Chondrocyte (in vitro differentiated cells): Measurements from ENCODE around the gene ADIPOR2. TPM values are rescaled to one million over a fixed set of nuclear protein-coding genes. Genes with fewer than 3 reads are reported as not detected.
A peak's percentile ranks its signal among the peaks of the same experiment; 100 is the strongest.

ENCODE experiments used
- DNase-seq: peaks from one replicate; pipeline ENCODE4 v3.0.0; 2021; ENCODE audit warnings: mixed read lengths, low spot score
- H3K27ac Mint-ChIP-seq: one replicate; pipeline ENCODE4 v1.8.0; 2021; ENCODE audit warnings: mild to moderate bottlenecking, moderate library complexity, mixed read lengths; ENCODE audit not compliant: unreplicated experiment
- H3K27me3 Mint-ChIP-seq: 2 replicates; pipeline ENCODE4 v1.8.0; 2021; ENCODE audit warnings: low read depth, mixed read lengths
- H3K36me3 Mint-ChIP-seq: 2 replicates; pipeline ENCODE4 v1.8.0; 2021; ENCODE audit warnings: low read depth, mixed read lengths
- H3K4me1 Mint-ChIP-seq: 2 replicates; pipeline ENCODE4 v1.8.0; 2021; ENCODE audit warnings: low read depth, mild to moderate bottlenecking, mixed read lengths
- H3K4me3 Mint-ChIP-seq: one replicate; pipeline ENCODE4 v1.8.0; 2021; ENCODE audit warnings: mild to moderate bottlenecking, moderate library complexity, mixed read lengths; ENCODE audit not compliant: unreplicated experiment
- H3K9me3 Mint-ChIP-seq: 2 replicates; pipeline ENCODE4 v1.8.0; 2021; ENCODE audit warnings: low read depth, mixed read lengths
- total RNA-seq: library from RNA; stranded (reverse); gene quantifications from 3 replicates; pipeline ENCODE4 v1.2.1, GENCODE V29; 2021
- TF ChIP-seq, protein P1 (sequence below): fragments of 200-600 bp; sonication (generic); IDR thresholded peaks from 2 replicates; pipeline ENCODE4 v1.5.0; 2021; ENCODE audit warnings: antibody characterized with exemption, mild to moderate bottlenecking, moderate library complexity

The ADIPOR2 gene
- total RNA-seq, 1 donor from 2014 or later: 35.6 TPM

DNA sequence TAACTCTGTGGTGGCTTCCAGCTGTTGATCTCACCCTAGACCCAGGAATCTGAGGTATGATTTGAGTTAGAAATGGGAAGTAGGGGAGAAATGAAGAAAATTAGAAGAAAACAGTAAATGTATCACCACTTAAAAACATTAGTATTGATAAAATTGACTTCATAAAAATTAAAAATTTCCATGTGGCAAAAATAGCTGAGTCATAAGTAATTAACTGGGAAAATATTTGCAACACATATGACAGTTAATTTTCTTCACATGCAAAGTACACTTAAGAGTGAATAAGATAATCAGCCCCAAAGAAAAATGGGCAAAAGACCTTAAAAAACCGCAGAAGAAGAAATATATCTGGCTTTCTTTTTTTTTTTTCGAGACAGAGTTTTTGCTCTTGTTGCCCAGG lies 25.5 kb upstream of the ADIPOR2 start:
- no peaks in the 10 kb centered on the region for H3K27me3 Mint-ChIP-seq
- H3K27ac Mint-ChIP-seq: no peak overlapping the region
- H3K4me1 Mint-ChIP-seq: peaks cover 38% of the 10 kb centered on the region
- DNase-seq: no peak
- no peaks in the 10 kb centered on the region for H3K36me3 Mint-ChIP-seq
- H3K4me3 Mint-ChIP-seq: no peak overlapping the region
- no peaks in the 10 kb centered on the region for H3K9me3 Mint-ChIP-seq
- TF ChIP-seq, protein P1, sequence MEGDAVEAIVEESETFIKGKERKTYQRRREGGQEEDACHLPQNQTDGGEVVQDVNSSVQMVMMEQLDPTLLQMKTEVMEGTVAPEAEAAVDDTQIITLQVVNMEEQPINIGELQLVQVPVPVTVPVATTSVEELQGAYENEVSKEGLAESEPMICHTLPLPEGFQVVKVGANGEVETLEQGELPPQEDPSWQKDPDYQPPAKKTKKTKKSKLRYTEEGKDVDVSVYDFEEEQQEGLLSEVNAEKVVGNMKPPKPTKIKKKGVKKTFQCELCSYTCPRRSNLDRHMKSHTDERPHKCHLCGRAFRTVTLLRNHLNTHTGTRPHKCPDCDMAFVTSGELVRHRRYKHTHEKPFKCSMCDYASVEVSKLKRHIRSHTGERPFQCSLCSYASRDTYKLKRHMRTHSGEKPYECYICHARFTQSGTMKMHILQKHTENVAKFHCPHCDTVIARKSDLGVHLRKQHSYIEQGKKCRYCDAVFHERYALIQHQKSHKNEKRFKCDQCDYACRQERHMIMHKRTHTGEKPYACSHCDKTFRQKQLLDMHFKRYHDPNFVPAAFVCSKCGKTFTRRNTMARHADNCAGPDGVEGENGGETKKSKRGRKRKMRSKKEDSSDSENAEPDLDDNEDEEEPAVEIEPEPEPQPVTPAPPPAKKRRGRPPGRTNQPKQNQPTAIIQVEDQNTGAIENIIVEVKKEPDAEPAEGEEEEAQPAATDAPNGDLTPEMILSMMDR: no peak

DNA sequence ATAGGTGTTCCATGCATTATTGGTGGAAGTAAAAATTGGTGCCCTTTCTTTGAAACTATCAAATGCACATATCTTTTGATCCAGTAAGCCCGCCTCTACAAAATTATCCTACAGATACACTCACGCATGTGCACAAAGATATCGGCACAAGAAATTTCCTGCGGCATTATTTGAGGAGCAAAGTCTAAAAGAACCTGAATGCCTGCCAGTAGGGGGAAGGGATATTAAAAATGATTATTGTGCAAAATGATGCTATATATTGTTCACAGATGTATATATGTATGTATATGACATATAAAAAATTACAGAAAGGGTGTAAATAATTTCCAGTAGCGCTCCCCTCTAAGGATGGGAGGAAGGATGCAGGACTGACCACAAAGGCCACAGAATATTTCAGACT lies 24.7 kb upstream of the ADIPOR2 start:
- Mint-ChIP-seq H3K9me3 (no peaks in the 10 kb centered on the region), H3K4me3 (no peak overlapping the region), H3K27me3 (no peaks in the 10 kb centered on the region), H3K4me1 (peaks cover 33% of the 10 kb centered on the region), H3K36me3 (no peaks in the 10 kb centered on the region), H3K27ac (no peak overlapping the region)
- no peak for DNase-seq
- TF ChIP-seq, protein P1: no peak

DNA sequence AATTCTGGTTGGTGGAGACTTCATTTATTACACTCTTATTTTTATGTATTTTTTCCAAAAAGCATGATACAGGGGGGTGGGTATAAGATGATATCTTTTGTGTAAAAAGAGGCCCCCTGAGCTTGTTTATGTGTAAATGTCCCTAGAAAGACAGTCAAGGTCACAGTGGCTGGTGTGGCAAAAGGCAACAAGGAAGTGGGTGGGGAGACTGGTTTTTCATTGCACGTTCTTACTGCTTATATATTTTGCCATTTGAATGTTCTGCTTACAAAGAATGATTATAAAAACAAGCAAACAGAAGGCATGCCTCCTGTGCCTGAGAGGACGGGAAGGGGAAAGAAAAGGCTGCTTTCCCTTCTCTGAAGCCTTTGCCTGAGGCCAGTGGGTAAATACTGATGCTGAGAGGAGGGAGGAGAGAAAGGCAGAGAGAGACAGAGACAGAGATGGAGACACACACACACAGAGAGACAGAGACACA lies 24.1 kb upstream of the ADIPOR2 start:
- TF ChIP-seq, protein P1: no peak
- DNase-seq: no peak
- Mint-ChIP-seq H3K27ac (peak overlapping the region; percentile 50), H3K36me3 (no peaks in the 10 kb centered on the region), H3K4me3 (no peak overlapping the region), H3K9me3 (no peaks in the 10 kb centered on the region), H3K27me3 (no peaks in the 10 kb centered on the region), H3K4me1 (peaks cover 33% of the 10 kb centered on the region)

DNA sequence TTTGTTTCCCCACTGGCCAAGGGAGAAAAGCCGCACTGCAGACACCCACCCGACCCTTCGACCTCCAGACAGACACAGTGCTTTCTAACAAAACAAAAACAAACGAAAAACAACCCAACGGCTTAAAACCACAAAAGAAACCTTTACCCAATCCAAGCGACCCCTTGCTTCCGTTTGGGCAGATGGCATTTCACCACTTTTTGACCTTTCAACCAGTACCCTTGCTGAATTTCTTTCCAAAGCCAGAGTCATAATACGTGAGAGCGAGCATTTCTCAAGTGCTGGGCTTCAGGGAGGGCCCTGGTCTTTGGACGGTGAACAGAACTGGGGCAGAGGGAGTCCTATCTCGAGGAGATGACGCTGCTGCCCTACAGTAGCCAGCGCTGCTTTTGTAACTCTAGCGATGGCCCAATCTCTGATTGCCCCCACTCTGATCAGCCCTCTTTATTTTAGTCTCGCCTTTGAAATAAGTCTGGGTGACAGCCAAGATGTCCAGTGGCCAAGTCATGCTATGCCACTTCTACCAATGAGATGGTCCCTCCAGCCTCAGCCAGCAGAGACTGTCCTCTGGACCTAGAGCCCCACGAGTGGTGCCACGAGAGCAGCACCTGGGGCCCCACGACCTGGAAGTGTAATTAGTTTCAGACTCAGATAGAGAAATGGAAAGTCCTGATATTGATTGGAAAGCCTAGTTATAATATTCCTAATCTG lies 21.9 kb upstream of the ADIPOR2 start:
- no peaks in the 10 kb centered on the region for H3K9me3 Mint-ChIP-seq
- H3K4me3 Mint-ChIP-seq: no peak overlapping the region
- DNase-seq: no peak
- H3K4me1 Mint-ChIP-seq: peaks cover 28% of the 10 kb centered on the region
- H3K27ac Mint-ChIP-seq: peak overlapping the region; percentile 56
- TF ChIP-seq, protein P1: no peak
- no peaks in the 10 kb centered on the region for H3K27me3 Mint-ChIP-seq
- H3K36me3 Mint-ChIP-seq: no peaks in the 10 kb centered on the region

DNA sequence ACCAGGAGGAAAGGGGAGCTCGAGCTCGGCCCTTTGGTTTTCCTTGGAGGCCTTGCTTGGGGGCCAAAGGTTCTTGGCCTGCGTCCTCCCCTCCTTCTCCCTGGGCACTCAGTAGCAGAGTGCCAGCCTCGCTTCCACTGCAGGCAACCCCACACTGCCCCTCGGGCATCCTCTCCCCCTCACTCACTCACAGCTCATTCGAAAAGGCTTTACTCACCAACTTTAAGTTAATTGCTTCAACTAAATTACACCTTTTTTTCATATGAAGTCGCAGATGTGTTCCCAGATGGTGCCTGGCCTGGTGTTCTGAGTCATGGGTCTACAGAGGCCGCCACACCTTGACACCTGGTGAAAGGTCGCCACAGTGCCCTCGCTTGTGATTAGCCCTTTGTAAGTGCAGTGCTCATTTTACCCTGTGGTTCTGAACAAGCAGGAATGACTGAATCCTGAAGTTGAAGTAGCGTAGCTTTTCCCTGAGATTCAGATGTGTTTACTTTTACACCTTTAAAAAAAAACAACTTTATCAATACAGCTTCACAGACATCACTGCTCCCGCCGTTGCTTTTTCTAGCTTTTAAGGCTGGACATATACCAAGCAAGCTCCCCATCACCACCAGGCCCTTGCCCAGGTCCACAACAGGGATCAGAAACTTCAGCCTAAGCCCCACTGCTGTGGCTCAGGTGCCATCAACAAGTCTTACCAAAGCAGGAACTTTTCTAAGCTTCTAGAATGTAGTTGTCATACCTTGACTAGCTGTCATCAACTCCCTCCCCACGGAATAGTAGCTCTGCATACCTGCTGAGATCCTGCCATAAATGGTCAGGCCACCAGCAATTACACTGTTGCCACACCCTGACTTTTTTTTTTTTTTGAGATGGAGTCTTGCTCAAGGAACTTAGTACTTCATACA lies 20.3 kb upstream of the ADIPOR2 start:
- Mint-ChIP-seq H3K36me3 (no peaks in the 10 kb centered on the region), H3K27ac (no peak overlapping the region), H3K27me3 (no peaks in the 10 kb centered on the region), H3K4me3 (no peak overlapping the region), H3K4me1 (peaks cover 24% of the 10 kb centered on the region), H3K9me3 (no peaks in the 10 kb centered on the region)
- TF ChIP-seq, protein P1: no peak
- no peak for DNase-seq
